Thymus (tissue), 11 donors: ENCODE measurements around the gene ZNF516. TPM values are rescaled to one million over a fixed set of nuclear protein-coding genes. Genes with fewer than 3 reads are reported as not detected.

Experiments used
- DNase-seq, 9 donors: peaks; one replicate each; pipeline ENCODE4 v3.0.0-alpha.2; 2013; ENCODE audit warnings: low spot score in 9 of 9, low read depth in 6 of 9, missing footprints in 1 of 9
- H3K27ac ChIP-seq, 2 donors: one replicate each; pipeline ENCODE4 v1.5.1; 2013; ENCODE audit warnings: control low read depth in 1 of 2, low read depth in 1 of 2, low read length in 1 of 2, mild to moderate bottlenecking in 1 of 2, moderate library complexity in 1 of 2
- H3K27me3 ChIP-seq, 2 donors: one replicate each; pipeline ENCODE4 v1.5.1; 2013; ENCODE audit warnings: low read length in 1 of 2; ENCODE audit not compliant: control insufficient read depth in 2 of 2, insufficient read depth in 1 of 2
- H3K36me3 ChIP-seq, 2 donors: one replicate each; pipeline ENCODE4 v1.5.1; 2013; ENCODE audit warnings: low read length in 1 of 2, mild to moderate bottlenecking in 1 of 2, moderate library complexity in 1 of 2; ENCODE audit not compliant: control insufficient read depth in 2 of 2, insufficient read depth in 2 of 2
- H3K4me1 ChIP-seq, 2 donors: one replicate each; pipeline ENCODE4 v1.5.1; 2013; ENCODE audit warnings: low read length in 2 of 2; ENCODE audit not compliant: control insufficient read depth in 2 of 2, insufficient read depth in 2 of 2
- H3K4me3 ChIP-seq, 2 donors: one replicate each; pipeline ENCODE4 v1.5.1; 2013; ENCODE audit warnings: low read length in 2 of 2, control low read depth in 1 of 2, mild to moderate bottlenecking in 1 of 2
- H3K9me3 ChIP-seq, 2 donors: one replicate each; pipeline ENCODE4 v1.5.1; 2013; ENCODE audit warnings: low read length in 1 of 2, mild to moderate bottlenecking in 1 of 2; ENCODE audit not compliant: control insufficient read depth in 2 of 2, insufficient read depth in 1 of 2
- WGBS: extraction: QIAGEN DNeasy Blood & Tissue Kit; methylation state at CpG from one replicate; pipeline ENCODE4 v1.1.7; 2013; 5-methylcytosine and 5-hydroxymethylcytosine counted together
- polyA plus RNA-seq: library from polyadenylated mRNA; stranded (reverse); fragments of 200-250 nt; gene quantifications from one replicate; pipeline ENCODE4 v1.2.3, GENCODE V29; 2013
- total RNA-seq: library from RNA; stranded (reverse); fragments of 120-200 nt; gene quantifications from one replicate; pipeline ENCODE4 v1.2.4, GENCODE V29; 2013
- donor health status: healthy.

The ZNF516 gene
- total and polyA plus RNA-seq, 2 donors, result 5.9 to 8.9 TPM

- Histone ChIP-seq H3K4me1 (peaks cover 0 to 8% of the 10 kb centered on the region in 2 donors), H3K27me3 (peaks cover 0 to 10% of the 10 kb centered on the region in 2 donors), H3K27ac (no peak overlapping the region), H3K4me3 (no peak overlapping the region), H3K9me3 (no peaks in the 10 kb centered on the region), H3K36me3 (no peaks in the 10 kb centered on the region)
- 93% methylated on average over 3 of the region's 3 CpGs for WGBS
- DNase-seq, result no peak
Measured at GRCh38 chr18:76515576-76515975, 20.5 kb upstream of the ZNF516 start.

GRCh38 chr18:76514573-76514972, 19.5 kb upstream of the ZNF516 start:
- DNase-seq, result no peak
- no peaks in the 10 kb centered on the region for H3K9me3 ChIP-seq
- H3K4me3 ChIP-seq, result no peak overlapping the region
- H3K4me1 ChIP-seq, result peaks cover 0 to 8% of the 10 kb centered on the region in 2 donors
- H3K36me3 ChIP-seq, result no peaks in the 10 kb centered on the region
- peaks cover 0 to 10% of the 10 kb centered on the region in 2 donors for H3K27me3 ChIP-seq
- no peak overlapping the region for H3K27ac ChIP-seq
- WGBS, result 88% methylated on average over 10 of the region's 10 CpGs

- H3K4me1 ChIP-seq, result no peaks in the 10 kb centered on the region
- no peaks in the 10 kb centered on the region for H3K9me3 ChIP-seq
- DNase-seq, result no peak
- no peak overlapping the region for H3K4me3 ChIP-seq
- H3K27ac ChIP-seq, result no peak overlapping the region
- no peaks in the 10 kb centered on the region for H3K27me3 ChIP-seq
- H3K36me3 ChIP-seq, result no peaks in the 10 kb centered on the region
- 96% methylated on average over 17 of the region's 17 CpGs for WGBS
Measured at GRCh38 chr18:76507830-76508385, 12.9 kb upstream of the ZNF516 start.

GRCh38 chr18:76506974-76507764, 12.1 kb upstream of the ZNF516 start:
- Histone ChIP-seq H3K9me3 (no peaks in the 10 kb centered on the region), H3K27ac (no peak overlapping the region), H3K27me3 (no peaks in the 10 kb centered on the region), H3K36me3 (no peaks in the 10 kb centered on the region), H3K4me1 (no peaks in the 10 kb centered on the region), H3K4me3 (no peak overlapping the region)
- WGBS, result 97% methylated on average over 21 of the region's 21 CpGs
- DNase-seq, result no peak

- DNase-seq, result no peak
- H3K4me1 ChIP-seq, result no peaks in the 10 kb centered on the region
- 94% methylated on average over 9 of the region's 9 CpGs for WGBS
- H3K4me3 ChIP-seq, result no peak overlapping the region
- no peaks in the 10 kb centered on the region for H3K9me3 ChIP-seq
- no peak overlapping the region for H3K27ac ChIP-seq
- no peaks in the 10 kb centered on the region for H3K36me3 ChIP-seq
- H3K27me3 ChIP-seq, result no peaks in the 10 kb centered on the region
Measured at GRCh38 chr18:76506395-76506794, 11.4 kb upstream of the ZNF516 start.

- Histone ChIP-seq H3K4me3 (no peak overlapping the region), H3K4me1 (no peaks in the 10 kb centered on the region), H3K27ac (no peak overlapping the region), H3K9me3 (no peaks in the 10 kb centered on the region), H3K27me3 (no peaks in the 10 kb centered on the region), H3K36me3 (no peaks in the 10 kb centered on the region)
- 96% methylated on average over 2 of the region's 2 CpGs for WGBS
- DNase-seq, result no peak
Measured at GRCh38 chr18:76505614-76506013, 10.6 kb upstream of the ZNF516 start.

GRCh38 chr18:76504749-76505148, 9.7 kb upstream of the ZNF516 start:
- 96% methylated on average over 5 of the region's 5 CpGs for WGBS
- H3K4me1 ChIP-seq, result no peaks in the 10 kb centered on the region
- DNase-seq, result no peak
- no peaks in the 10 kb centered on the region for H3K36me3 ChIP-seq
- H3K4me3 ChIP-seq, result no peak overlapping the region
- no peaks in the 10 kb centered on the region for H3K27me3 ChIP-seq
- no peaks in the 10 kb centered on the region for H3K9me3 ChIP-seq
- no peak overlapping the region for H3K27ac ChIP-seq

- H3K9me3 ChIP-seq, result no peaks in the 10 kb centered on the region
- no peak overlapping the region for H3K4me3 ChIP-seq
- H3K27me3 ChIP-seq, result no peaks in the 10 kb centered on the region
- no peaks in the 10 kb centered on the region for H3K4me1 ChIP-seq
- no peaks in the 10 kb centered on the region for H3K36me3 ChIP-seq
- no peak overlapping the region for H3K27ac ChIP-seq
- 89% methylated on average over 15 of the region's 15 CpGs for WGBS
- DNase-seq, result no peak
Measured at GRCh38 chr18:76503649-76504386, 8.8 kb upstream of the ZNF516 start.

GRCh38 chr18:76502551-76502950, 7.5 kb upstream of the ZNF516 start:
- WGBS, result 95% methylated on average over 7 of the region's 7 CpGs
- no peaks in the 10 kb centered on the region for H3K36me3 ChIP-seq
- H3K9me3 ChIP-seq, result no peaks in the 10 kb centered on the region
- peaks cover 0 to 2% of the 10 kb centered on the region in 2 donors for H3K27me3 ChIP-seq
- DNase-seq, result no peak
- H3K4me1 ChIP-seq, result no peaks in the 10 kb centered on the region
- H3K4me3 ChIP-seq, result no peak overlapping the region
- no peak overlapping the region for H3K27ac ChIP-seq
